Heart left ventricle (tissue), 13 donors: ENCODE measurements around the gene DYNC1H1.

Experiments
- CTCF ChIP-seq, 12 donors: fragments of 200-600 bp; sonication (generic) in 4 of 12; IDR thresholded peaks; one replicate each; pipeline versions ENCODE4 v1.5.0 to v1.8.0; 2018 to 2022; ENCODE audit warnings: antibody characterized with exemption in 12 of 12, mild to moderate bottlenecking in 5 of 12
- POLR2A ChIP-seq, 2 donors: fragments of 450-650 bp; IDR thresholded peaks; one replicate each; pipeline ENCODE4 v1.6.1; 2017; ENCODE audit warnings: antibody characterized with exemption in 2 of 2, mild to moderate bottlenecking in 2 of 2, moderate library complexity in 2 of 2
- donor health status: ischemic (EF 13 %, LVEDD 7.1; RV severe dilation, severe dysfunction).
- donor health status: DM: no; HTN: yes; CAD: no.
- donor health status: DM: no; HTN: no; CAD: no.
- donor health status: ischemic (EF 25% LVEDD 6.9; RV normal size, moderate dysfunction).
- donor health status: ischemic (EF 25% LVEDD 5.7; RV mildly dilated, moderate dysfunction).
- donor health status: ischemic (EF 35%, LVEDD 5.7; RV mildly dilated, moderate dysfunction).
- donor health status: nonischemic (EF 11% LVEDD 7.7; RV severe dilation, severe dysfunction).
- donor health status: DM: yes; HTN: yes; CAD: no.
- donor health status: PGD.
- donor health status: ischemic (EF 29% LVEDD 5.4; RV normal size, mild dysfunction).
- donor health status: nonischemic (EF 23%, LVEDD 6.1; RV moderate dilation, normal function).

- TF ChIP-seq CTCF (IDR thresholded peaks at IDR 0.05) (no peak), POLR2A (IDR thresholded peaks at IDR 0.05) (no peak)
These were observed 74.8 kb downstream of the DYNC1H1 start for GRCh38 chr14:102039157-102039556.
